Hematopoietic multipotent progenitor cell treated with erythropoietin and hydrocortisone succinate and interleukin-3 and kit ligand, for 6 days (in vitro differentiated cells): Measurements from ENCODE around the gene DLX1.
"Not testable (repeated sequence)": the region's sequence is repeated elsewhere in the genome, so short reads cannot be mapped to it uniquely, and the experiment has no call there.

Experiments used
- DNase-seq: peaks from one replicate; pipeline ENCODE4 v3.0.0-alpha.2; 2015

Gene DLX1

GRCh38 chr2:172120118-172120517 lies 34.8 kb downstream of the DLX1 start:
- DNase-seq: no peak

GRCh38 chr2:172128484-172128883 lies 43.2 kb downstream of the DLX1 start:
- DNase-seq: no peak

GRCh38 chr2:172129404-172129803 lies 44.1 kb downstream of the DLX1 start:
- DNase-seq: no peak

- DNase-seq: no peak
These were observed 46.6 kb downstream of the DLX1 start for GRCh38 chr2:172131713-172132555.

GRCh38 chr2:172134270-172134669 lies 49.0 kb downstream of the DLX1 start:
- DNase-seq: no peak

GRCh38 chr2:172135446-172135845 lies 50.1 kb downstream of the DLX1 start:
- no peak for DNase-seq

GRCh38 chr2:172137109-172137508 lies 51.8 kb downstream of the DLX1 start:
- no peak for DNase-seq

GRCh38 chr2:172137943-172138342 lies 52.6 kb downstream of the DLX1 start:
- no peak for DNase-seq

- not testable (repeated sequence) for DNase-seq
These were observed 53.4 kb downstream of the DLX1 start for GRCh38 chr2:172138727-172139126.
